Transverse colon (tissue), 4 donors: Measurements from ENCODE around the gene SPAG8. TPM values are rescaled to one million over a fixed set of nuclear protein-coding genes. Genes with fewer than 3 reads are reported as not detected.

Source experiments
- DNase-seq: peaks from one replicate; pipeline ENCODE4 v3.0.0-alpha.2; 2019
- H3K27ac ChIP-seq, 4 donors: fragments of 200-600 bp; sonication (generic); 2 replicates each; pipeline ENCODE4 v1.5.1; 2016 to 2018; ENCODE audit warnings: inconsistent platforms in 4 of 4
- H3K27me3 ChIP-seq: fragments of 200-600 bp; sonication (generic); 2 replicates; pipeline ENCODE4 v1.5.1; 2017; ENCODE audit warnings: inconsistent platforms
- H3K36me3 ChIP-seq, 4 donors: fragments of 200-600 bp; sonication (generic); 2 replicates each; pipeline ENCODE4 v1.5.1; 2017 to 2019; ENCODE audit warnings: inconsistent platforms in 4 of 4
- H3K4me1 ChIP-seq, 4 donors: fragments of 200-600 bp; sonication (generic); 2 replicates each; pipeline ENCODE4 v1.5.1; 2017 to 2020; ENCODE audit warnings: inconsistent platforms in 4 of 4
- H3K4me3 ChIP-seq, 4 donors: fragments of 200-600 bp; sonication (generic); 1 replicate in 1 of 4; 2 replicates in 3 of 4; pipeline versions ENCODE4 v1.5.1 to v1.6.1; 2017 to 2019; ENCODE audit warnings: inconsistent platforms in 4 of 4
- H3K9me3 ChIP-seq, 2 donors: fragments of 200-600 bp; sonication (generic); 2 replicates each; pipeline ENCODE4 v1.5.1; 2017 to 2019; ENCODE audit warnings: inconsistent platforms in 2 of 2
- CTCF ChIP-seq, 5 experiments: fragments of 200-600 bp in 3 of 5; fragments of 450-650 bp in 2 of 5; sonication (generic) in 3 of 5; IDR thresholded peaks; 1 replicate in 2 of 5; 2 replicates in 3 of 5; pipeline ENCODE4 v1.5.1; 2016 to 2017; ENCODE audit warnings: antibody characterized with exemption in 5 of 5, inconsistent platforms in 3 of 5, mild to moderate bottlenecking in 2 of 5, moderate library complexity in 1 of 5
- EP300 ChIP-seq: sonication (generic); formaldehyde crosslinking; IDR thresholded peaks from one replicate; pipeline ENCODE4 v1.6.1; 2017; ENCODE audit warnings: antibody characterized with exemption, low read depth
- POLR2A ChIP-seq: fragments of 450-650 bp; IDR thresholded peaks from one replicate; pipeline ENCODE4 v1.6.1; 2016; ENCODE audit warnings: antibody characterized with exemption, mild to moderate bottlenecking, moderate library complexity
- POLR2AphosphoS5 ChIP-seq, 3 donors: sonication (generic); formaldehyde crosslinking; IDR thresholded peaks; one replicate each; pipeline ENCODE4 v1.6.1; 2016; ENCODE audit warnings: antibody characterized with exemption in 3 of 3
- WGBS, 2 donors: methylation state at CpG; one replicate each; pipeline ENCODE4 v1.1.5; 2018; ENCODE audit warnings: low coverage in 1 of 2; 5-methylcytosine and 5-hydroxymethylcytosine counted together
- in situ Hi-C, 4 donors: fragments of 200-750 bp; cut with MboI; loops; one replicate each; pipeline versions ENCODE4 v1.15.0 to v1.15.1; 2017; ENCODE audit warnings: low sequenced_read_pairs in 3 of 4, low pct_ligation_motif_present in 1 of 4, low pct_unique_long_range_greater_than_20kb in 1 of 4
- intact Hi-C: fragments of 100-400 bp; cut with DNase I; formaldehyde crosslinking; loops from one replicate; pipeline ENCODE4 v1.15.1; 2023; ENCODE audit warnings: low total_unique reads
- total RNA-seq, 4 donors: library from RNA; depleted of rRNA; stranded (reverse); fragments of >200 nt; gene quantifications; one replicate each; pipeline ENCODE4 v1.1.0, GENCODE V29; 2016

The SPAG8 gene
- total RNA-seq, result 1 to 10 TPM in 2 of 4 donors, under 1 TPM in 1, not detected in 1; 0.41 to 3.0 (median 1.9) TPM

DNA sequence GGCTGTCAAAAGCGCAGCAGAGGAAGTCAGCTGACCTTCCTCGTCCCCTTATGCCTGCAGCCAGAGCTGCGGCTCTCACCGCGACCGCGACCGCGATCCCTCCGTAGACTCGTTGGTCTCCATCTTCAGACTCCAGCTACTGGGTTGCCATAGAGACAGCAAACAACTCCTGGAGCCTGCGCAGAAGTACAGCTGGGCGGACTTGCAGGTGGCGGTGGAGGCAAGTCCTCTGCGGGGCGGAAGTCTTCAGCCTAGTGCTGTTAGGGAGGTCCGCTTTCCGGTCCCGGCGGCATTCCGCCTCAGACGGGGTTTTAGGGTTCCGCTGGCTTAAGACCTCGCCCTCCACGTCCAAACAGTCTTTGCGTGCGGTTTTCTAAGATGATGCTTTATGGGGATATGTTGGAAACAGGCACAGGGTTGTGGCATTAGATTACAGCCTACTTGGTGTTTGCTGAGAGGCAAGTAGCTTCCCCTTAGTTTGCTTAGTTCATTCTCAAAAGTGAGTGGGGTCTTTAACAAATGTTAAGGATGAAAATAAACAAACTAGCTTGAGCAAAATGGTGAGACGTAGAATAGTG is at the start of gene SPAG8:
SPAG8 (minus strand) TSS at position 238 of the 578 bp plus-strand sequence; CDS start at position 123, 115 bp downstream.
- in situ Hi-C loops (loop anchor here in 1 of 4 donors (10.0 kb wide), 1 partner anchor 77 kb away; the partner anchor contains the start of genes CREB3 and TLN1), intact Hi-C loops (no loop called here)
- DNase-seq, result peak; percentile 95
- H3K36me3 ChIP-seq, result peaks cover 0 to 5% (median 0%) of the 10 kb centered on the region in 4 donors
- TF ChIP-seq EP300 (no peak), CTCF (IDR thresholded peaks at IDR 0.05) (no peak), POLR2AphosphoS5 (IDR thresholded peaks at IDR 0.05) (peak; percentile 65 to 75 (median 66)), POLR2A (peak; percentile 59)
- 2 to 13% methylated on average over 1 to 26 of the region's 28 CpGs for whole genome bisulfite sequencing, 2 donors
- peak within 1 kb of the TSS; percentile 76 to 100 (median 100) for H3K27ac ChIP-seq
- H3K4me1 ChIP-seq, result peaks cover 21 to 38% (median 30%) of the 10 kb centered on the region in 4 donors
- peak within 1 kb of the TSS in 3 of 4 donors; percentile 24 to 56 (median 37) for H3K4me3 ChIP-seq
- H3K9me3 ChIP-seq, result no peaks in the 10 kb centered on the region
- no peaks in the 10 kb centered on the region for H3K27me3 ChIP-seq

DNA sequence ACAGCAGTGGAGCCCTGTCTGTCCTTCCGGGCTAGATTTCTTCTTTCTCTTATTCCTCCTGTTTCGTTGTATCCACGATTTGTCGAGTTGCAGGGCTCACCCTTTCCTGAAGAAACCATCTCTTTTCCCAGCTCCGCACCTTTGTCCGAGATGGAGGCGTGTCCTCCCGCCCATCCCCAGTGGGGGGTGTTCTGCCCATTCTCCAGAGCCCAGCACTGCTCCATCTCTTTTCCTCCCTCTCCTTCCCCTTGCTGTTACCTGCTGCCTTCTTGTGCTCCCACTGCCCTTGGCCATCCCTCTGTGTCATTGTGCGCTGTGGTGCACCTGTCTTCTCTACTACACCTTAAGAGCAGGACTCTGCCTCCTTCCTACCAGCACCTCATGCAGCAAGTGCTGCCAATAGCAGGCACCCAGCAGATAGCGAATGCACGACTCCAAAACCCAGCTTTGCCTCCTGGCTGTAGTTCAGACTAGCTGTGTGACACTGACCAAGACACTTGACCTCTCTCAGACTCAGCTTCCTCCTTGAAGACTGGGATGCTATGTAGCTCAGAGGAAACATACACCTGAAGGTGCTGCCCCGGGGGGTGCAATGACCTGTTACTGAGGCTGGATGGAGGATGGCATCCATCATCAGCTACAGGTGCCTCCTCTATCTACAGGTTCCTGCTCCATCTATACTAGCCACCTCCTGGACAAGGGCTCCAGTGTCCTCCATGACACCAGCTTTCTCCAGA is 49.3 kb upstream of the SPAG8 start:
- in situ Hi-C loops, result no loop called here
- H3K27me3 ChIP-seq, result peaks cover 22% of the 10 kb centered on the region
- no peak overlapping the region for H3K27ac ChIP-seq
- 58 to 64% methylated on average over 8 to 12 of the region's 12 CpGs for WGBS, 2 donors
- no peak for DNase-seq
- no peak for TF ChIP-seq CTCF (IDR thresholded peaks at IDR 0.05)
- H3K4me3 ChIP-seq, result no peak overlapping the region
- intact Hi-C loops, result no loop called here
- H3K9me3 ChIP-seq, result no peaks in the 10 kb centered on the region
- no peaks in the 10 kb centered on the region for H3K4me1 ChIP-seq
- H3K36me3 ChIP-seq, result no peaks in the 10 kb centered on the region

DNA sequence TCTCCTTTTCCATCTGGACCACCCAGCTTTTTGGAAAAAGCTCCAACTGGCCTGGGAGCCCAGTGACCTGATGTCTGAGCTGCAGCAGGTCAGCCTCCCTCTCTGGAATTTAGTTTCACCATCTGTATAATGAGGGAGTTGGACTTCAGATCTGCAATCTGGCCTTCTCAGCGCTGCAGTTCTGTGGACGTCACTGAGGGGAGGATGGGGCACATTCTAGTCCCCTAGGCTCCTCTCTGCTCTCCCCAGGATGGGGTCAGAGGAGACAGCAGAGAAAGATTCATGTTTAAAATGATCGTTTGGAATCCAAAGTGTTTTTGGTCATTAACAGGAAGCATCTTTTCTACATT is 47.9 kb upstream of the SPAG8 start:
- H3K27ac ChIP-seq, result no peak overlapping the region
- WGBS, 2 donors, result 20 to 36% methylated on average over 2 to 3 of the region's 3 CpGs
- DNase-seq, result no peak
- H3K27me3 ChIP-seq, result peaks cover 22% of the 10 kb centered on the region
- in situ Hi-C loops, result no loop called here
- H3K4me3 ChIP-seq, result no peak overlapping the region
- H3K9me3 ChIP-seq, result no peaks in the 10 kb centered on the region
- no peaks in the 10 kb centered on the region for H3K4me1 ChIP-seq
- intact Hi-C loops, result no loop called here
- TF ChIP-seq EP300 (no peak), POLR2A (no peak), CTCF (IDR thresholded peaks at IDR 0.05) (no peak), POLR2AphosphoS5 (IDR thresholded peaks at IDR 0.05) (no peak)
- no peaks in the 10 kb centered on the region for H3K36me3 ChIP-seq

DNA sequence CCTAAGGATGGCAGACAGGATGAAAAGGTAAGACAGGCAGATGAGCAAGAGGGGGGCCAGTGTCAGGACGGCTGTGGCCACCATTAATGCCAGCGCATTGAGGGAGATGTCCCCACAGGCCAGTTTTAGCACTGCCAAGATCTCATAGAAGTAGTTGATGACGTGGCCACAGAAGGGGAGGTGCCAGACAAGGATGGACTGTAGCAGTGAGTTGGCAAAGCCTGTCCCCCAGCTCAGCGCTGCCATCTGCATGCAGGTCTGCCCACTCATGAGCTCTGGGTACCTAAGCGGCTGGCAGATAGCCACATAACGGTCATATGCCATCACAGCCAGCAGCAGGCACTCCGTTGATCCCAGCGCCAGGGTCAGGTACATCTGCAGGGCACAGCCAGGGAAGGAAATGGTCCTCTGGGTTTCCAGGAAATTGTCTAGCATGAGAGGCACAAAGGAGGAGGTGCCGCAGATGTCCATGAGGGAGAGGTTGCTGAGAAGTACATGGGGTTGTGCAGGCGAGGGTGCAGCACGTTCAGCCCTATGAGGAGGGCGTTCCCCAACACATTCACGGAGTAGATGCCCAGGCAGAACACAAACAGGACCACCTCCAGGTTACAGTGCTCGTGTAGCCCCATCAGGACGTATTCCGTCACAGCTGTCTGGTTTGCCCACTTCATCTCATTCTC is 47.4 kb upstream of the SPAG8 start:
- in situ Hi-C loops, result no loop called here
- Histone ChIP-seq H3K27me3 (peaks cover 22% of the 10 kb centered on the region), H3K4me1 (no peaks in the 10 kb centered on the region), H3K9me3 (no peaks in the 10 kb centered on the region), H3K36me3 (no peaks in the 10 kb centered on the region), H3K4me3 (no peak overlapping the region), H3K27ac (no peak overlapping the region)
- intact Hi-C loops, result no loop called here
- 59% methylated on average over 16 of the region's 16 CpGs; no CpG with 5 or more reads in 1 of the 2 donors for WGBS, 2 donors
- no peak for DNase-seq
- TF ChIP-seq CTCF (IDR thresholded peaks at IDR 0.05) (no peak), POLR2AphosphoS5 (IDR thresholded peaks at IDR 0.05) (no peak), POLR2A (no peak), EP300 (no peak)
